Measurements from ENCODE around the gene NFASC.

DNA sequence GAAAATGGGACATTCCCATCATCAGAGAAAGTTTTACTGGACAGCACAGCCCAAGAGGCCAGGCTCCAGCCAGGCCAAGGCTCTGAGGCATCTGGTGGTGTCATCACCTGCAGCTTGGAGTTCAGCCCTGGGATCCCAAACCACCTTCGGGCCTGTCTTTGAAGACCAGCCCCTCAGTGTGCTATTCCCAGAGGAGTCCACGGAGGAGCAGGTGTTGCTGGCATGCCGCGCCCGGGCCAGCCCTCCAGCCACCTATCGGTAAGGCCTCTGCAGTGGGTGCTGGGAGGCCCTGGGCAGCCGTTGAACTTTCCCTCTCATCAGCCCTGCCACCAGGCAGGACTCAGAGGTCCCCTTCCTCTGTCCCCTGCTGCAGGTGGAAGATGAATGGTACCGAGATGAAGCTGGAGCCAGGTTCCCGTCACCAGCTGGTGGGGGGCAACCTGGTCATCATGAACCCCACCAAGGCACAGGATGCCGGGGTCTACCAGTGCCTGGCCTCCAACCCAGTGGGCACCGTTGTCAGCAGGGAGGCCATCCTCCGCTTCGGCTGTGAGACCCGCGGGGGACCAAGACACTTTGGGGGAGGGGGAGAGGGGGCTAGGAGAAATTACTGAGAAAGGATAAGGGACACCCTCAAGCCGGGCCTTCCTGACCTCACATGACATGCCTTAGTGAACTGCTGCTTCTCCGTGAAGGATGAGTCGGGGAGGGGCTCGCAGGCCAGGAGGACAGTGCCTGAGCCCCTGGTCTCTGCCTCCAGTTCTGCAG is 187.3 kb downstream of the NFASC start:
- TF ChIP-seq, protein P1, sequence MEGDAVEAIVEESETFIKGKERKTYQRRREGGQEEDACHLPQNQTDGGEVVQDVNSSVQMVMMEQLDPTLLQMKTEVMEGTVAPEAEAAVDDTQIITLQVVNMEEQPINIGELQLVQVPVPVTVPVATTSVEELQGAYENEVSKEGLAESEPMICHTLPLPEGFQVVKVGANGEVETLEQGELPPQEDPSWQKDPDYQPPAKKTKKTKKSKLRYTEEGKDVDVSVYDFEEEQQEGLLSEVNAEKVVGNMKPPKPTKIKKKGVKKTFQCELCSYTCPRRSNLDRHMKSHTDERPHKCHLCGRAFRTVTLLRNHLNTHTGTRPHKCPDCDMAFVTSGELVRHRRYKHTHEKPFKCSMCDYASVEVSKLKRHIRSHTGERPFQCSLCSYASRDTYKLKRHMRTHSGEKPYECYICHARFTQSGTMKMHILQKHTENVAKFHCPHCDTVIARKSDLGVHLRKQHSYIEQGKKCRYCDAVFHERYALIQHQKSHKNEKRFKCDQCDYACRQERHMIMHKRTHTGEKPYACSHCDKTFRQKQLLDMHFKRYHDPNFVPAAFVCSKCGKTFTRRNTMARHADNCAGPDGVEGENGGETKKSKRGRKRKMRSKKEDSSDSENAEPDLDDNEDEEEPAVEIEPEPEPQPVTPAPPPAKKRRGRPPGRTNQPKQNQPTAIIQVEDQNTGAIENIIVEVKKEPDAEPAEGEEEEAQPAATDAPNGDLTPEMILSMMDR (IDR thresholded peaks at IDR 0.05; ENCODE audit: low read length) = no peak
- TF ChIP-seq EZH2 (optimal IDR thresholded peaks at IDR 0.05; ENCODE audit: low read depth, low read length) = no peak
- TF ChIP-seq EZH2phosphoT487 (IDR thresholded peaks at IDR 0.05; ENCODE audit: low read length) = no peak

All from MM.1S (cell line).